Measurements from ENCODE around the gene RASL11B.

Gene RASL11B

GRCh38 chr4:52877694-52878093 is 15.6 kb downstream of the RASL11B start:
- no peaks in the 10 kb centered on the region for H4K20me1 ChIP-seq (ENCODE audit: insufficient read depth)
- no peaks in the 10 kb centered on the region for H3K4me1 ChIP-seq (ENCODE audit: low read depth, poor library complexity, severe bottlenecking)
- H3K4me2 ChIP-seq = no peak overlapping the region
- TF ChIP-seq CTCF (conservative IDR thresholded peaks at IDR 0.05; ENCODE audit: low read depth, low read length) = no peak
- no peak overlapping the region for H3K4me3 ChIP-seq (IDR thresholded peaks at IDR 0.05; ENCODE audit: insufficient read depth, low read depth, low read length)
- H2AFZ ChIP-seq (ENCODE audit: low read depth) = no peak overlapping the region
- H3K27me3 ChIP-seq (ENCODE audit: insufficient read depth, low read depth) = no peaks in the 10 kb centered on the region
- H3K9ac ChIP-seq = no peak overlapping the region
- no peaks in the 10 kb centered on the region for H3K36me3 ChIP-seq (ENCODE audit: insufficient read depth)
- no peak overlapping the region for H3K27ac ChIP-seq
- H3K79me2 ChIP-seq (ENCODE audit: insufficient read depth, low read depth) = no peaks in the 10 kb centered on the region

GRCh38 chr4:52879471-52879870 is 17.4 kb downstream of the RASL11B start:
- Histone ChIP-seq H3K27me3 (ENCODE audit: insufficient read depth, low read depth) (no peaks in the 10 kb centered on the region), H3K27ac (no peak overlapping the region), H2AFZ (ENCODE audit: low read depth) (no peak overlapping the region), H3K4me1 (ENCODE audit: low read depth, poor library complexity, severe bottlenecking) (no peaks in the 10 kb centered on the region), H3K9ac (no peak overlapping the region), H3K4me2 (no peak overlapping the region), H4K20me1 (ENCODE audit: insufficient read depth) (no peaks in the 10 kb centered on the region), H3K36me3 (ENCODE audit: insufficient read depth) (no peaks in the 10 kb centered on the region), H3K4me3 (IDR thresholded peaks at IDR 0.05; ENCODE audit: insufficient read depth, low read depth, low read length) (no peak overlapping the region), H3K79me2 (ENCODE audit: insufficient read depth, low read depth) (no peaks in the 10 kb centered on the region)
- no peak for TF ChIP-seq CTCF (conservative IDR thresholded peaks at IDR 0.05; ENCODE audit: low read depth, low read length)

GRCh38 chr4:52880994-52881393 is 18.9 kb downstream of the RASL11B start:
- no peak overlapping the region for H2AFZ ChIP-seq (ENCODE audit: low read depth)
- H3K4me1 ChIP-seq (ENCODE audit: low read depth, poor library complexity, severe bottlenecking) = no peaks in the 10 kb centered on the region
- H3K9ac ChIP-seq = no peak overlapping the region
- no peaks in the 10 kb centered on the region for H3K27me3 ChIP-seq (ENCODE audit: insufficient read depth, low read depth)
- H3K4me3 ChIP-seq (IDR thresholded peaks at IDR 0.05; ENCODE audit: insufficient read depth, low read depth, low read length) = no peak overlapping the region
- no peak overlapping the region for H3K4me2 ChIP-seq
- H3K36me3 ChIP-seq (ENCODE audit: insufficient read depth) = no peaks in the 10 kb centered on the region
- TF ChIP-seq CTCF (conservative IDR thresholded peaks at IDR 0.05; ENCODE audit: low read depth, low read length) = no peak
- H3K27ac ChIP-seq = no peak overlapping the region
- no peaks in the 10 kb centered on the region for H4K20me1 ChIP-seq (ENCODE audit: insufficient read depth)
- no peaks in the 10 kb centered on the region for H3K79me2 ChIP-seq (ENCODE audit: insufficient read depth, low read depth)

GRCh38 chr4:52883183-52883621 is 21.1 kb downstream of the RASL11B start:
- Histone ChIP-seq H3K9ac (no peak overlapping the region), H3K27ac (no peak overlapping the region), H4K20me1 (ENCODE audit: insufficient read depth) (no peaks in the 10 kb centered on the region), H3K4me1 (ENCODE audit: low read depth, poor library complexity, severe bottlenecking) (no peaks in the 10 kb centered on the region), H3K27me3 (ENCODE audit: insufficient read depth, low read depth) (no peaks in the 10 kb centered on the region), H3K79me2 (ENCODE audit: insufficient read depth, low read depth) (no peaks in the 10 kb centered on the region), H3K4me2 (no peak overlapping the region), H3K4me3 (IDR thresholded peaks at IDR 0.05; ENCODE audit: insufficient read depth, low read depth, low read length) (no peak overlapping the region), H2AFZ (ENCODE audit: low read depth) (no peak overlapping the region), H3K36me3 (ENCODE audit: insufficient read depth) (no peaks in the 10 kb centered on the region)
- TF ChIP-seq CTCF (conservative IDR thresholded peaks at IDR 0.05; ENCODE audit: low read depth, low read length) = no peak
